ENCODE results near the gene ZNF543.
"Not testable (repeated sequence)": the region's sequence is repeated elsewhere in the genome, so short reads cannot be mapped to it uniquely, and the experiment has no call there.

The ZNF543 gene

GRCh38 chr19:57320180-57321084 is at the start of gene ZNF543:
ZNF543 (plus strand) TSS chr19:57320472; CDS start chr19:57320854, 382 bp downstream.
- peak; percentile 91 for DNase-seq

GRCh38 chr19:57271280-57271679 is 49.0 kb upstream of the ZNF543 start:
- no peak for DNase-seq

- no peak for DNase-seq
Measured at GRCh38 chr19:57273014-57273413, 47.3 kb upstream of the ZNF543 start.

GRCh38 chr19:57276430-57276829 is 43.8 kb upstream of the ZNF543 start:
- no peak for DNase-seq

GRCh38 chr19:57278481-57278880 is 41.8 kb upstream of the ZNF543 start:
- not testable (repeated sequence) for DNase-seq

GRCh38 chr19:57279418-57280164 is 40.7 kb upstream of the ZNF543 start:
- DNase-seq, result peak; percentile 73

GRCh38 chr19:57280165-57280961 is 39.9 kb upstream of the ZNF543 start, which contains the start of gene ZNF460:
ZNF460 (plus strand) TSS chr19:57280485; CDS start chr19:57280807, 322 bp downstream.
- DNase-seq, result peak; percentile 96

- no peak for DNase-seq
Measured at GRCh38 chr19:57280962-57281400, 39.3 kb upstream of the ZNF543 start.

- DNase-seq, result no peak
Measured at GRCh38 chr19:57282011-57282643, 38.1 kb upstream of the ZNF543 start.

- DNase-seq, result no peak
Measured at GRCh38 chr19:57288373-57288772, 31.9 kb upstream of the ZNF543 start.

GRCh38 chr19:57290970-57291369 is 29.3 kb upstream of the ZNF543 start:
- DNase-seq, result no peak

GRCh38 chr19:57292547-57292946 is 27.7 kb upstream of the ZNF543 start:
- no peak for DNase-seq

- no peak for DNase-seq
Measured at GRCh38 chr19:57293719-57294118, 26.6 kb upstream of the ZNF543 start.

- DNase-seq, result no peak
Measured at GRCh38 chr19:57302020-57302465, 18.2 kb upstream of the ZNF543 start.

GRCh38 chr19:57302727-57303401 is 17.4 kb upstream of the ZNF543 start:
- DNase-seq, result no peak

GRCh38 chr19:57305056-57305455 is 15.2 kb upstream of the ZNF543 start:
- DNase-seq, result no peak

GRCh38 chr19:57308514-57308913 is 11.8 kb upstream of the ZNF543 start:
- DNase-seq, result no peak

GRCh38 chr19:57310792-57311191 is 9.5 kb upstream of the ZNF543 start:
- DNase-seq, result no peak

GRCh38 chr19:57314146-57314545 is 6.1 kb upstream of the ZNF543 start:
- DNase-seq, result no peak

- DNase-seq, result no peak
Measured at GRCh38 chr19:57317503-57317902, 2.8 kb upstream of the ZNF543 start.

- DNase-seq, result no peak
Measured at GRCh38 chr19:57319869-57320179, 448 bp upstream of the ZNF543 start.

- no peak for DNase-seq
Measured at GRCh38 chr19:57321116-57321515, 844 bp downstream of the ZNF543 start.

Data from stimulated activated CD4-positive, alpha-beta T cell treated with anti-CD3 and anti-CD28 coated beads, Interleukin-12 subunit alpha, Interleukin-12 subunit beta, amount 100 ng/mL, for 4 hours (primary cell).